Fibroblast of skin of scalp (primary cell): ENCODE results near the gene SLC36A2.

Source experiments
- DNase-seq: peaks from one replicate; pipeline ENCODE4 v3.0.0-alpha.2; 2013

SLC36A2 gene

GRCh38 chr5:151283120-151283825, 64.1 kb downstream of the SLC36A2 start:
- DNase-seq, result no peak

- DNase-seq, result no peak
Observed at GRCh38 chr5:151281001-151281639, 66.2 kb downstream of the SLC36A2 start.

- no peak for DNase-seq
Observed at GRCh38 chr5:151280443-151280842, 66.9 kb downstream of the SLC36A2 start.

GRCh38 chr5:151278845-151279244, 68.5 kb downstream of the SLC36A2 start:
- DNase-seq, result no peak

- no peak for DNase-seq
Observed at GRCh38 chr5:151275803-151276202, 71.6 kb downstream of the SLC36A2 start.

- no peak for DNase-seq
Observed at GRCh38 chr5:151274666-151275065, 72.7 kb downstream of the SLC36A2 start.

GRCh38 chr5:151271336-151271735, 76.0 kb downstream of the SLC36A2 start:
- no peak for DNase-seq

- peak; percentile 5 for DNase-seq
Observed at GRCh38 chr5:151270599-151270998, 76.8 kb downstream of the SLC36A2 start.

GRCh38 chr5:151267491-151268260, 79.7 kb downstream of the SLC36A2 start:
- DNase-seq, result no peak
